Transverse colon (tissue), 4 donors: ENCODE data around the gene POC1B. TPM values are rescaled to one million over a fixed set of nuclear protein-coding genes. Genes with fewer than 3 reads are reported as not detected.

ENCODE experiments used
- DNase-seq: peaks from one replicate; pipeline ENCODE4 v3.0.0-alpha.2; 2019
- H3K27ac ChIP-seq, 4 donors: fragments of 200-600 bp; sonication (generic); 2 replicates each; pipeline ENCODE4 v1.5.1; 2016 to 2018; ENCODE audit warnings: inconsistent platforms in 4 of 4
- H3K27me3 ChIP-seq: fragments of 200-600 bp; sonication (generic); 2 replicates; pipeline ENCODE4 v1.5.1; 2017; ENCODE audit warnings: inconsistent platforms
- H3K36me3 ChIP-seq, 4 donors: fragments of 200-600 bp; sonication (generic); 2 replicates each; pipeline ENCODE4 v1.5.1; 2017 to 2019; ENCODE audit warnings: inconsistent platforms in 4 of 4
- H3K4me1 ChIP-seq, 4 donors: fragments of 200-600 bp; sonication (generic); 2 replicates each; pipeline ENCODE4 v1.5.1; 2017 to 2020; ENCODE audit warnings: inconsistent platforms in 4 of 4
- H3K4me3 ChIP-seq, 4 donors: fragments of 200-600 bp; sonication (generic); 1 replicate in 1 of 4; 2 replicates in 3 of 4; pipeline versions ENCODE4 v1.5.1 to v1.6.1; 2017 to 2019; ENCODE audit warnings: inconsistent platforms in 4 of 4
- H3K9me3 ChIP-seq, 2 donors: fragments of 200-600 bp; sonication (generic); 2 replicates each; pipeline ENCODE4 v1.5.1; 2017 to 2019; ENCODE audit warnings: inconsistent platforms in 2 of 2
- CTCF ChIP-seq, 5 experiments: fragments of 200-600 bp in 3 of 5; fragments of 450-650 bp in 2 of 5; sonication (generic) in 3 of 5; IDR thresholded peaks; 1 replicate in 2 of 5; 2 replicates in 3 of 5; pipeline ENCODE4 v1.5.1; 2016 to 2017; ENCODE audit warnings: antibody characterized with exemption in 5 of 5, inconsistent platforms in 3 of 5, mild to moderate bottlenecking in 2 of 5, moderate library complexity in 1 of 5
- EP300 ChIP-seq: sonication (generic); formaldehyde crosslinking; IDR thresholded peaks from one replicate; pipeline ENCODE4 v1.6.1; 2017; ENCODE audit warnings: antibody characterized with exemption, low read depth
- POLR2A ChIP-seq: fragments of 450-650 bp; IDR thresholded peaks from one replicate; pipeline ENCODE4 v1.6.1; 2016; ENCODE audit warnings: antibody characterized with exemption, mild to moderate bottlenecking, moderate library complexity
- POLR2AphosphoS5 ChIP-seq, 3 donors: sonication (generic); formaldehyde crosslinking; IDR thresholded peaks; one replicate each; pipeline ENCODE4 v1.6.1; 2016; ENCODE audit warnings: antibody characterized with exemption in 3 of 3
- WGBS, 2 donors: methylation state at CpG; one replicate each; pipeline ENCODE4 v1.1.5; 2018; ENCODE audit warnings: low coverage in 1 of 2; 5-methylcytosine and 5-hydroxymethylcytosine counted together
- in situ Hi-C, 4 donors: fragments of 200-750 bp; cut with MboI; loops; one replicate each; pipeline versions ENCODE4 v1.15.0 to v1.15.1; 2017; ENCODE audit warnings: low sequenced_read_pairs in 3 of 4, low pct_ligation_motif_present in 1 of 4, low pct_unique_long_range_greater_than_20kb in 1 of 4
- intact Hi-C: fragments of 100-400 bp; cut with DNase I; formaldehyde crosslinking; loops from one replicate; pipeline ENCODE4 v1.15.1; 2023; ENCODE audit warnings: low total_unique reads
- total RNA-seq, 4 donors: library from RNA; depleted of rRNA; stranded (reverse); fragments of >200 nt; gene quantifications; one replicate each; pipeline ENCODE4 v1.1.0, GENCODE V29; 2016

POC1B gene
- total RNA-seq, 4 donors from 2014 or later = 7.8 to 68.5 (median 33.8) TPM

DNA sequence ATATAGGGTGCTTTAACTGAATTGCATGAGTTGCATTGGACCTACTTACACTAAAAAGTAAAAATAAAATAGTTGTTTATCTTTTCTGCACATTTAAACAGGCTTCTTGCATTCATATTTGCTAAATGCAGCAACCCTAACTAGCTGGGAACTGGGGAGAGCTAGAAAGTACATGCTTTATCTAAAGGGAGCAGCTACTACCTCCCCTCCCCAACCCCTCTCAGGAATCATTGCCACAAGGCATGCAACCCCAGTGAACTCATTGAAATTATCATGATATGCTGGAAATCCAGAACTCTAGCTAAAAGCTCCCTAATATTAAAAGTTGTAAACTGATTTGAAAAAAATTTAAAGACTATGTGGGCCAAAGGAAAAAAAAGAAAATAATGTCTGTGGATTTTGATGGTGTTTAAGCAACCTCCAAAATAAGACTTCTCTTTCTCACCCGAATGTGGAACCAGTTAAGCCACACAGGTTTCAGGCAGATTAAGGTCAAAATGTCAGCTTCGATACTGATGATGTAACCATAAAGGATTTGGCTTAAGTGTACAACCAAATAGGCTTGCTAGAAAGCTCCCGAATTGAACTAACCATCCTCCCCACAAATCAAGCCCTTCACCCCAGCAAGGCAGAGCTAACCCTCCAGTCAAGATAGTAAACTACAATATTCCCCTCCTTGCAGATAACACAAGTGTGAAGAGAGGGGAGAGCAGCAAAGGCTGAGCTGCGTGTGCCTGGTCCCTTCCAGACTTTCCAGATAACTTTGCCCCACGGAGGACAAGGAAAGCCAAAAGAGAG lies 13.8 kb upstream of the POC1B start:
- WGBS, 2 donors = 68 to 76% methylated on average over 3 to 5 of the region's 5 CpGs
- no peak overlapping the region for H3K27ac ChIP-seq
- in situ Hi-C loops = loop anchor here in 3 of 4 donors (10.0 kb wide), 2 partner anchors 425 to 565 kb away; no protein-coding TSS in a partner anchor

GRCh38 chr12:89538897-89539296 lies 13.1 kb upstream of the POC1B start:
- no peaks in the 10 kb centered on the region for H3K9me3 ChIP-seq
- intact Hi-C loops = no loop called here
- no peak for DNase-seq
- peaks cover 0 to 11% (median 7%) of the 10 kb centered on the region in 4 donors for H3K4me1 ChIP-seq
- H3K27me3 ChIP-seq = no peaks in the 10 kb centered on the region
- no peak for TF ChIP-seq POLR2A
- no peak for TF ChIP-seq CTCF (IDR thresholded peaks at IDR 0.05)
- no peak for TF ChIP-seq POLR2AphosphoS5 (IDR thresholded peaks at IDR 0.05)
- no peak for TF ChIP-seq EP300
- WGBS, 2 donors = 85 to 88% methylated on average over 4 of the region's 4 CpGs
- no peak overlapping the region for H3K4me3 ChIP-seq
- no peaks in the 10 kb centered on the region for H3K36me3 ChIP-seq
- H3K27ac ChIP-seq = no peak overlapping the region
- in situ Hi-C loops = no loop called here

More for the DNA sequence above, 13.8 kb upstream of the POC1B start:
- Histone ChIP-seq H3K9me3 (no peaks in the 10 kb centered on the region), H3K4me3 (no peak overlapping the region), H3K36me3 (no peaks in the 10 kb centered on the region), H3K27me3 (no peaks in the 10 kb centered on the region), H3K4me1 (peaks cover 0 to 15% (median 10%) of the 10 kb centered on the region in 4 donors)
- intact Hi-C loops = no loop called here
- TF ChIP-seq EP300 (no peak), POLR2AphosphoS5 (IDR thresholded peaks at IDR 0.05) (no peak), POLR2A (no peak), CTCF (IDR thresholded peaks at IDR 0.05) (no peak)
- DNase-seq = no peak

DNA sequence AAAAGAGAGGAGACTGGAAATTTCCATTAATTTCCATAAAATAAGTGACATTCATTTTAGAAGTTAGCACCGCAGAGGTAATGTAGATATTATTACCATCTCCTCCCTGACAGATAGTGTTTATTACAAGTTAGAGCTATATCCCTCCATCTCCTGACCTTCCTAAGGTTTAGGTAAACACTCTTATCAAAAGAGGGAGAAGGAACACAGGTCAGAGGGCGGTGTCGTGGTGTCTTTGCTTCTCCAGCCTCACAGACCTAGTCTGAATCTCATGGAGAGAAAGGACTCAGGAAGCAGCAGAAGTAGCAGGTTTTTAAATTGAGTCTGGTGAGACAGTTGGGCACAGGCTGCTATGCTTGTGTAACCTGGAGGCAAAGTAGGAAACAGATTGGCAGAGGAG lies 11.5 kb upstream of the POC1B start:
- WGBS, 2 donors = 57 to 67% methylated on average over 2 to 3 of the region's 3 CpGs
- no peak for DNase-seq
- in situ Hi-C loops = no loop called here

More for the DNA sequence above, 11.5 kb upstream of the POC1B start:
- no peak overlapping the region for H3K4me3 ChIP-seq
- H3K4me1 ChIP-seq = peaks cover 0 to 5% (median 1%) of the 10 kb centered on the region in 4 donors
- intact Hi-C loops = no loop called here
- no peaks in the 10 kb centered on the region for H3K36me3 ChIP-seq
- no peaks in the 10 kb centered on the region for H3K27me3 ChIP-seq
- no peaks in the 10 kb centered on the region for H3K9me3 ChIP-seq
- TF ChIP-seq CTCF (IDR thresholded peaks at IDR 0.05) = no peak
- no peak for TF ChIP-seq POLR2A
- TF ChIP-seq EP300 = no peak
- no peak for TF ChIP-seq POLR2AphosphoS5 (IDR thresholded peaks at IDR 0.05)
- no peak overlapping the region for H3K27ac ChIP-seq
